Sigmoid colon (tissue), 4 donors: Measurements from ENCODE around the gene NCOR2.

ENCODE experiments used
- CTCF ChIP-seq, 4 experiments: fragments of 450-650 bp in 3 of 4; fragments of 200-600 bp in 1 of 4; IDR thresholded peaks; one replicate each; pipeline ENCODE4 v1.5.1; 2016 to 2019; ENCODE audit warnings: antibody characterized with exemption in 4 of 4, mild to moderate bottlenecking in 3 of 4, moderate library complexity in 2 of 4
- EP300 ChIP-seq, 4 donors: sonication (generic); formaldehyde crosslinking; IDR thresholded peaks; one replicate each; pipeline ENCODE4 v1.6.1; 2017; ENCODE audit warnings: antibody characterized with exemption in 4 of 4
- POLR2A ChIP-seq, 2 donors: fragments of 450-650 bp; IDR thresholded peaks; one replicate each; pipeline ENCODE4 v1.6.1; 2016; ENCODE audit warnings: antibody characterized with exemption in 2 of 2, mild to moderate bottlenecking in 2 of 2, moderate library complexity in 2 of 2

- TF ChIP-seq CTCF (IDR thresholded peaks at IDR 0.05) (no peak), POLR2A (IDR thresholded peaks at IDR 0.05) (no peak), EP300 (IDR thresholded peaks at IDR 0.05) (no peak)
These were observed 11.0 kb upstream of the NCOR2 start for GRCh38 chr12:124578445-124578844.
